ENCODE results near the gene ZMYND19.

GRCh38 chr9:137574192-137574591, 16.1 kb downstream of the ZMYND19 start:
- TF ChIP-seq IRF1 (CRISPR knock-in tag; IDR thresholded peaks at IDR 0.05) (no peak), CTCF (IDR thresholded peaks at IDR 0.05) (no peak), FOXJ3 (CRISPR knock-in tag; IDR thresholded peaks at IDR 0.05; ENCODE audit: borderline replicate concordance) (no peak)
